Type B pancreatic cell (in vitro differentiated cells): ENCODE measurements around the gene LRP6. TPM values are rescaled to one million over a fixed set of nuclear protein-coding genes. Genes with fewer than 3 reads are reported as not detected.
"Not testable (repeated sequence)": the region's sequence is repeated elsewhere in the genome, so short reads cannot be mapped to it uniquely, and the experiment has no call there.

Experiments used
- DNase-seq: peaks from one replicate; pipeline ENCODE4 v3.0.0; 2021; ENCODE audit warnings: mixed read lengths; ENCODE audit not compliant: unreplicated experiment; ENCODE audit errors: extremely low spot score
- H3K27ac Mint-ChIP-seq: 2 replicates; pipeline ENCODE4 v1.8.0; 2021; ENCODE audit warnings: mild to moderate bottlenecking, mixed read lengths
- H3K27me3 Mint-ChIP-seq: 2 replicates; pipeline ENCODE4 v1.8.0; 2021; ENCODE audit warnings: mixed read lengths
- H3K36me3 Mint-ChIP-seq: 2 replicates; pipeline ENCODE4 v1.8.0; 2021; ENCODE audit warnings: mixed read lengths
- H3K4me1 Mint-ChIP-seq: one replicate; pipeline ENCODE4 v1.8.0; 2021; ENCODE audit warnings: mixed read lengths; ENCODE audit not compliant: unreplicated experiment
- H3K4me3 Mint-ChIP-seq: 2 replicates; pipeline ENCODE4 v1.8.0; 2021; ENCODE audit warnings: mild to moderate bottlenecking, mixed read lengths
- H3K9me3 Mint-ChIP-seq: 2 replicates; pipeline ENCODE4 v1.8.0; 2021; ENCODE audit warnings: mixed read lengths
- CTCF ChIP-seq: fragments of 200-600 bp; sonication (generic); conservative IDR thresholded peaks from 2 replicates; pipeline ENCODE4 v1.5.0; 2021; ENCODE audit warnings: antibody characterized with exemption, mild to moderate bottlenecking
- total RNA-seq: library from RNA; stranded (reverse); gene quantifications from 2 replicates; pipeline ENCODE4 v1.2.1, GENCODE V29; 2021; ENCODE audit warnings: low replicate concordance

The LRP6 gene
- total RNA-seq, 1 donor from 2014 or later: 57.7 TPM

- no peaks in the 10 kb centered on the region for H3K27me3 Mint-ChIP-seq
- no peaks in the 10 kb centered on the region for H3K4me1 Mint-ChIP-seq
- peaks cover 45% of the 10 kb centered on the region for H3K36me3 Mint-ChIP-seq
- H3K27ac Mint-ChIP-seq: no peak overlapping the region
- no peak for DNase-seq
- no peak for TF ChIP-seq CTCF
- no peak overlapping the region for H3K4me3 Mint-ChIP-seq
- peaks cover 7% of the 10 kb centered on the region for H3K9me3 Mint-ChIP-seq
Observed at GRCh38 chr12:12115514-12115913, 151.3 kb downstream of the LRP6 start.

- not testable (repeated sequence) for H3K27me3 Mint-ChIP-seq, DNase-seq, H3K27ac Mint-ChIP-seq, H3K4me3 Mint-ChIP-seq, H3K4me1 Mint-ChIP-seq
- peaks cover 19% of the 10 kb centered on the region for H3K9me3 Mint-ChIP-seq
- H3K36me3 Mint-ChIP-seq: peaks cover 49% of the 10 kb centered on the region
Observed at GRCh38 chr12:12110923-12111555, 155.8 kb downstream of the LRP6 start.

- H3K9me3 Mint-ChIP-seq: peaks cover 19% of the 10 kb centered on the region
- no peak for TF ChIP-seq CTCF
- peaks cover 42% of the 10 kb centered on the region for H3K36me3 Mint-ChIP-seq
- no peaks in the 10 kb centered on the region for H3K27me3 Mint-ChIP-seq
- no peak for DNase-seq
- no peak overlapping the region for H3K4me3 Mint-ChIP-seq
- H3K27ac Mint-ChIP-seq: no peak overlapping the region
- H3K4me1 Mint-ChIP-seq: no peaks in the 10 kb centered on the region
Observed at GRCh38 chr12:12108441-12109058, 158.3 kb downstream of the LRP6 start.

- Mint-ChIP-seq H3K9me3 (peaks cover 12% of the 10 kb centered on the region), H3K4me1 (no peaks in the 10 kb centered on the region), H3K27ac (no peak overlapping the region), H3K36me3 (peaks cover 38% of the 10 kb centered on the region), H3K27me3 (no peaks in the 10 kb centered on the region), H3K4me3 (no peak overlapping the region)
- no peak for TF ChIP-seq CTCF
- DNase-seq: no peak
Observed at GRCh38 chr12:12107678-12108077, 159.2 kb downstream of the LRP6 start.

- no peak overlapping the region for H3K4me3 Mint-ChIP-seq
- no peaks in the 10 kb centered on the region for H3K27me3 Mint-ChIP-seq
- no peaks in the 10 kb centered on the region for H3K9me3 Mint-ChIP-seq
- H3K36me3 Mint-ChIP-seq: peaks cover 43% of the 10 kb centered on the region
- no peak for TF ChIP-seq CTCF
- H3K4me1 Mint-ChIP-seq: no peaks in the 10 kb centered on the region
- DNase-seq: no peak
- no peak overlapping the region for H3K27ac Mint-ChIP-seq
Observed at GRCh38 chr12:12099102-12099501, 167.7 kb downstream of the LRP6 start.

GRCh38 chr12:12098691-12099015 lies 168.2 kb downstream of the LRP6 start:
- Mint-ChIP-seq H3K4me3 (no peak overlapping the region), H3K27ac (no peak overlapping the region), H3K9me3 (no peaks in the 10 kb centered on the region), H3K27me3 (no peaks in the 10 kb centered on the region), H3K36me3 (peaks cover 43% of the 10 kb centered on the region), H3K4me1 (no peaks in the 10 kb centered on the region)
- DNase-seq: no peak
- no peak for TF ChIP-seq CTCF
